GM12892 (cell line): ENCODE results near the gene ABCB11.

ENCODE experiments used
- POLR2A ChIP-seq: IDR thresholded peaks from 2 replicates; pipeline ENCODE4 v1.6.1; 2011; ENCODE audit warnings: low read depth, low read length, control low read depth
- POLR2AphosphoS5 ChIP-seq: IDR thresholded peaks from 2 replicates; pipeline ENCODE4 v1.6.1; 2011; ENCODE audit warnings: low read depth, low read length, control low read depth

DNA sequence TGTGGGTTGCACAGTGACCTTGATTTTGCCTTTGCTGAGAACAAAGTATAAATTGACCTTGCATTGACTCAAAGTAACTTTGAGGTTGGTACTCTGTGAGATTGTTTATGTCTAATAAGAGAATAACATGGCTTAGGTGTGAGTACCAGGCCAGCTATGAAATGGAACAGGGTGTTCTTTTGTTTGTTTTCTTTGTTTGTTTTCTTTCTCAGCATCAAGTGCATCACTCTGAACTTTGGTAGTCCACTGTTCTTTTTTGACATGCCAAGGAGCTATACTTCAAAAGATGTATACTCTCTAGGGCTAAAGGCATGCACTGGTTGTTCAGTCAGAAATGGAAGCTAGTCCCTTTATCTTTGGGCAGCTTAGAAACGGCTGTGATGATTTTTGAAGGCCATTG is 5.1 kb downstream of the ABCB11 start:
- TF ChIP-seq POLR2AphosphoS5 (no peak), POLR2A (no peak)
